ENCODE results near the gene AARS1.

GRCh38 chr16:70306880-70307279 lies 17.6 kb upstream of the AARS1 start:
- no peak for TF ChIP-seq HIC1 (tag by site-specific recombination; IDR thresholded peaks at IDR 0.05)
- no peak for TF ChIP-seq ZNF664 (tag by site-specific recombination; IDR thresholded peaks at IDR 0.05)
- no peak for TF ChIP-seq KLF16 (tag by site-specific recombination; IDR thresholded peaks at IDR 0.05)
- TF ChIP-seq SETDB1 (IDR thresholded peaks at IDR 0.05; ENCODE audit: insufficient read length, low read length): no peak
- no peak for TF ChIP-seq ZNF658 (tag by site-specific recombination; IDR thresholded peaks at IDR 0.05)
- no peak for TF ChIP-seq ZNF211 (tag by site-specific recombination; IDR thresholded peaks at IDR 0.05; ENCODE audit: low read depth)
- TF ChIP-seq OSR2 (tag by site-specific recombination; IDR thresholded peaks at IDR 0.05): no peak
- TF ChIP-seq ZSCAN18 (tag by site-specific recombination; IDR thresholded peaks at IDR 0.05): no peak
- no peak for TF ChIP-seq ZBTB20 (tag by site-specific recombination; IDR thresholded peaks at IDR 0.05)
- no peak for TF ChIP-seq CTCF (tag by site-specific recombination; IDR thresholded peaks at IDR 0.05)

All from HEK293 (cell line).